Fibroblast of pulmonary artery (primary cell): ENCODE data around the gene UBE2E1.

Source experiments
- DNase-seq: peaks from one replicate; pipeline ENCODE4 v3.0.0-alpha.2; 2010; ENCODE audit warnings: low read depth
- H3K4me3 ChIP-seq: replicated peaks from 2 replicates; pipeline ENCODE4 v1.5.1; 2011; ENCODE audit warnings: low read depth, mild to moderate bottlenecking, control low read depth, low read length, moderate library complexity
- TF ChIP-seq, protein P1 (sequence below): IDR thresholded peaks from 2 replicates; pipeline ENCODE4 v1.5.1; 2011; ENCODE audit warnings: mild to moderate bottlenecking, control low read depth, low read length, inconsistent platforms; ENCODE audit errors: missing control alignments

UBE2E1 gene

GRCh38 chr3:23824699-23825444 is 19.1 kb downstream of the UBE2E1 start:
- DNase-seq = no peak
- no peak overlapping the region for H3K4me3 ChIP-seq
- TF ChIP-seq, protein P1, sequence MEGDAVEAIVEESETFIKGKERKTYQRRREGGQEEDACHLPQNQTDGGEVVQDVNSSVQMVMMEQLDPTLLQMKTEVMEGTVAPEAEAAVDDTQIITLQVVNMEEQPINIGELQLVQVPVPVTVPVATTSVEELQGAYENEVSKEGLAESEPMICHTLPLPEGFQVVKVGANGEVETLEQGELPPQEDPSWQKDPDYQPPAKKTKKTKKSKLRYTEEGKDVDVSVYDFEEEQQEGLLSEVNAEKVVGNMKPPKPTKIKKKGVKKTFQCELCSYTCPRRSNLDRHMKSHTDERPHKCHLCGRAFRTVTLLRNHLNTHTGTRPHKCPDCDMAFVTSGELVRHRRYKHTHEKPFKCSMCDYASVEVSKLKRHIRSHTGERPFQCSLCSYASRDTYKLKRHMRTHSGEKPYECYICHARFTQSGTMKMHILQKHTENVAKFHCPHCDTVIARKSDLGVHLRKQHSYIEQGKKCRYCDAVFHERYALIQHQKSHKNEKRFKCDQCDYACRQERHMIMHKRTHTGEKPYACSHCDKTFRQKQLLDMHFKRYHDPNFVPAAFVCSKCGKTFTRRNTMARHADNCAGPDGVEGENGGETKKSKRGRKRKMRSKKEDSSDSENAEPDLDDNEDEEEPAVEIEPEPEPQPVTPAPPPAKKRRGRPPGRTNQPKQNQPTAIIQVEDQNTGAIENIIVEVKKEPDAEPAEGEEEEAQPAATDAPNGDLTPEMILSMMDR = no peak

- H3K4me3 ChIP-seq = no peak overlapping the region
- no peak for DNase-seq
- TF ChIP-seq, protein P1 = no peak
Observed at GRCh38 chr3:23825802-23826201, 20.0 kb downstream of the UBE2E1 start.

DNA sequence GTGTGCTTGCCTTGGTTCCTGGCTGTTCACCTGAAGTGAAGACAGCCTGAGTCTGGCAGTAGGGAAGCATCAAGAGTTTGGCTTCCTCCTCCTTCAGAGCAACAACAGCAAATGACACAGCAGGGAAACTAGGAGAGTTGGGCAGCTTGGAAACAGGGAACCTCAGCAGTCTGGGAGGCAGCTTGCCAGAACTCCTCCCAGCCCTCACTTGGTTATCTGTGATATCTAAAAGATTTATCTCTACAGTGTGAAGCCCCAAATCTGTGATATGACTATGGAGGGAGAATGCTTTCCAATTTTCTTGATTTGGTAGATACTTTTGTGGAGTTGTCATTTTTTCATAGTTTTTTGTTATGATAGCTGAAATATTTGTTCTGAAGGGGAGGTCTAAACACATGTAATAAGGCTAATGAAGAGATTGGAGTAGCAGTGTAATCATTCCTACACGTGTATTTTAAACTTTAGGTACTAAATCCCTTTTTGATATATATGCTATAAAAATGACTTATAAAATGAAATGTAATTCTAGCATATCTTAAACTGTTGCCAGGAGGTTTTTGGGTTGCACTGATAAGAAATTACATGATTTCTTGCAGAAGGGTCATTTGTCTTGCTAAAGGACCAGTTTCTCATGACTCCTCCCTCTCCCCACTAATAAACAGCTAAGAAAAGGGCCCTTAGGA is 20.8 kb downstream of the UBE2E1 start:
- DNase-seq = no peak

DNA sequence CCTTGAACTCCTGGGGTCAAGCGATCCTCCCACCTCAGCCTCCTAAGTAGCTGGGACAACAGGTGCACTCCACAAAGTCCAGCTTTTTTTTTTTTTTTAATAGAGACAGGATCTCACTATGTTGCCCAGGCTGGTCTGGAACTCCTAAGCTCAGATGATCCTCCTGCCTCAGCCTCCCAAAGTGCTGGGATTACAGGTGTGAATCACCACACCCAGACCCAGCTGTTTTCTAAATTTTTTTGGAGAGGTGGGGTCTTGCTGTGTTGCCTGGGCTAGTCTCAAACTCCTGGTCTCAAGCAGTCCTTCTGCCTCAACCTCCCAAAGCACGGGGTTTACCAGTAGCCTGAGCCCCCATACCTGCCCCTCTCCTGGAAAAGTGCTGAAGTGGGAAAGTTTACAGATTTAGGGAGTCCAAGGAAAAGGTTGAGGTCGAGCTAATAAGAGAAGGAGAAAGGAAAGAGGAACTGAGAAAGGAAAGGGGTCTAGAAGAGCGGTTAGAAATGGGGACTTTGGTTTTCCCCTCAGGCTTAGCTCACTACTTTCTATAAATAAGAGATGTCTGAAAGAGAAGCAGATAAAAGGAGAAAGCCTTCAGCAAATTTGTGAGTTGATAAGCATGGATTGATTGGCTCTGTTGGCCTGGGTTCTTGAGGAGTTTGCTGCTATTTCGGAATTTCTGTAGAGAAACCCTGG is 23.6 kb downstream of the UBE2E1 start:
- no peak overlapping the region for H3K4me3 ChIP-seq
- TF ChIP-seq, protein P1 = no peak
- DNase-seq = no peak

More for the DNA sequence above, 20.8 kb downstream of the UBE2E1 start:
- H3K4me3 ChIP-seq = no peak overlapping the region
- TF ChIP-seq, protein P1 = no peak

- no peak for DNase-seq
Observed at GRCh38 chr3:23830869-23831484, 25.2 kb downstream of the UBE2E1 start.

More at GRCh38 chr3:23830869-23831484, 25.2 kb downstream of the UBE2E1 start:
- H3K4me3 ChIP-seq = no peak overlapping the region
- TF ChIP-seq, protein P1 = no peak
